SK-N-MC (cell line): Measurements from ENCODE around the gene POGZ.
"Not testable (repeated sequence)": the region's sequence is repeated elsewhere in the genome, so short reads cannot be mapped to it uniquely, and the experiment has no call there.

Experiments
- DNase-seq: peaks from one replicate; pipeline ENCODE4 v3.0.0-alpha.2; 2011; ENCODE audit warnings: low read depth, low spot score
- H3K27ac ChIP-seq: fragments of 200-600 bp; sonication (generic); 2 replicates; pipeline ENCODE4 v1.5.1; 2016; ENCODE audit warnings: mixed run types
- H3K36me3 ChIP-seq: fragments of 200-600 bp; sonication (generic); 2 replicates; pipeline ENCODE4 v1.6.1; 2017; ENCODE audit warnings: antibody characterized with exemption, low read length, mixed read lengths; ENCODE audit not compliant: insufficient read depth
- H3K4me3 ChIP-seq: fragments of 200-600 bp; sonication (generic); 2 replicates; pipeline ENCODE4 v1.5.1; 2016
- H3K9ac ChIP-seq: fragments of 200-600 bp; sonication (generic); 2 replicates; pipeline ENCODE4 v1.8.0; 2017; ENCODE audit warnings: mixed run types, mixed read lengths; ENCODE audit not compliant: insufficient read length
- H3K9me3 ChIP-seq: fragments of 200-600 bp; sonication (generic); 2 replicates; pipeline ENCODE4 v1.6.1; 2017; ENCODE audit warnings: low read depth, mild to moderate bottlenecking, antibody characterized with exemption, low read length, moderate library complexity, mixed read lengths
- EZH2 ChIP-seq: fragments of 200-600 bp; sonication (generic); IDR thresholded peaks from one replicate; pipeline ENCODE4 v1.6.1; 2017; ENCODE audit warnings: antibody characterized with exemption
- FOXP2 ChIP-seq: optimal IDR thresholded peaks from 2 replicates; pipeline ENCODE3; 2011; ENCODE audit warnings: mild to moderate bottlenecking, moderate library complexity; ENCODE audit not compliant: insufficient read depth; ENCODE audit errors: extremely low read length, control extremely low read depth
- POLR2AphosphoS5 ChIP-seq: IDR thresholded peaks from 2 replicates; pipeline ENCODE4 v1.6.1; 2012; ENCODE audit warnings: mild to moderate bottlenecking, low read depth, low read length, borderline replicate concordance

POGZ gene

DNA sequence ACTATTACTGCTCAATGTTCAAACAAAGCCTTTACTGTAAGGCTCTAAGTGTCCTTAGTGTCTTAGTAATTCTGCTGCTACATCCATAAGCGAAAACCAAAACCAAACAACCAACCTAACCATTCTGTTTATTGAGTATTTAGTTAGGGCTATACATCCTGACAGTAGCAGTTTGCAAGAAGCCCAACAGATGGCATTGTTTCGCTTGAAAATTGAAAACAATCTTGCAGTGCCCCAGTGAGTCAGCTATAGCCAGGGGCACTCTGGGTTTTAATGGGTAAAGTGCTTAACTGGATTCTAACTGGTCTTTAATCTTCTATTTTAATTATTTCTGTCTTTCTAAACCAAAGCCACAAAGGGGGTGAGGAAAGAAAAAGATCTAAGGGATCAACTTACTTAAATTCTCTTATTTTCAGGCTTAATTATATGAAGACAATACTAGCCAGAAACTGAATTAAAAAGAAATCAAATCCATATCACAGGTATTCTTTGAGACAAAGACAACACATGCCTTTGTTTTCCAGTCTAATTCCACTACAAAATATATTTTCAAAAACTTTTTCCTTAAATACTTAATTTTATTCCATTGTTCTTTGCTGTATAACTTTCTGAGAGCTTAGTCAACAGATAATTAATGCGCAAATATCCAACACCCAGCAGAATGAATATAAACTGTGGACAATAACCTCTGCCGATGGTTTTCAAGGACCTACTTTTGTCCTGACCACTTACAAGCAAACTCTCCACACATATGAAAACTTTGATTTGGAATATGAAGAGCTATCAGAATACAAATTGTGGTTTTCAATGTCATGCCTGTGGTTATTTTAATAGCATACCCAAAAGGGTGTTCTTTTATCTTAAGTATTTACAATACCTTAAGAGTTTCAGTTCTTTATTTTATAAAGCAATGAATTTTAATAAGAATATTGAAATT is 15.2 kb downstream of the POGZ start:
- H3K9me3 ChIP-seq, result no peaks in the 10 kb centered on the region
- DNase-seq, result peak; percentile 64
- peak overlapping the region; percentile 74 for H3K27ac ChIP-seq
- peaks cover 31% of the 10 kb centered on the region for H3K36me3 ChIP-seq
- no peak for TF ChIP-seq POLR2AphosphoS5
- TF ChIP-seq EZH2, result no peak
- TF ChIP-seq FOXP2, result no peak
- peak overlapping the region; percentile 30 for H3K9ac ChIP-seq
- peak overlapping the region; percentile 36 for H3K4me3 ChIP-seq

DNA sequence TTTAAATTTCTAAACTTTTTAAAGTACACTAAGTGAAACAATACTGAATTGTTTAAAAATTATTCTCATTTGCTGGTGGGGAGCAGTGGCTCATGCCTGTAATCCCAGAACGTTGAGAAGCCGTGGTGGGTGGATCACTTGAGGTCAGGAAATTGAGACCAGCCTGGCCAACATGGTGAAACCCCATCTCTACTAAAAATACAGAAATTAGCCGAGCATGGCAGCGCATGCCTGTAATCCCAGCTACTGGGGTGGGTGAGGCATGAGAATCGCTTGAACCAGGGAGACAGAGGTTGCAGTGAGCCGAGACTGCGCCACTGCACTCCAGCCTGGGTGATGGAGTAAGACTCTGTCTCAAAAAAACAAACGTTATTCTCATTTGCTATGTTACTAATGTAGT is 21.9 kb downstream of the POGZ start:
- H3K9ac ChIP-seq, H3K27ac ChIP-seq, H3K9me3 ChIP-seq, DNase-seq, H3K4me3 ChIP-seq: not testable (repeated sequence)
- peaks cover 42% of the 10 kb centered on the region for H3K36me3 ChIP-seq

DNA sequence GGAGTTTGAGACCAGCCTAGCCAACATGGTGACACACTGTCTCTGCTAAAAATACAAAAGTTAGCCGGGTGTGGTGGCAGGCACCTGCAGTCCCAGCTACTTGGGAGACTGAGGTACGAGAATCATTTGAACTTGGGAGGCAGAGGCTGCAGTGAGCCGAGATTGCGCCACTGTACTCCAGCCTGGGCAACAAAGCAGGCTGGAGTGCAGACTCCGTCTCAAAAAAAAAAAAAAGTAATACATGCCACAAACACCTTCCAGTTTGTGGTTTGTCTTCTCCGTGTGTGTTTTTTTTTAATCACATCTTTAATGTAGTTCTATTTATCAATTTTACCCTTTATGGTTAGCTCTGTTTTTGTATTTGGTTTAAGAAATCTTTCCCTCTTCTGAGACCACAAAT is 22.3 kb downstream of the POGZ start:
- Histone ChIP-seq H3K9ac (no peak overlapping the region), H3K4me3 (no peak overlapping the region), H3K9me3 (no peaks in the 10 kb centered on the region), H3K27ac (no peak overlapping the region), H3K36me3 (peaks cover 40% of the 10 kb centered on the region)
- no peak for TF ChIP-seq FOXP2
- TF ChIP-seq POLR2AphosphoS5, result no peak
- no peak for TF ChIP-seq EZH2
- no peak for DNase-seq

DNA sequence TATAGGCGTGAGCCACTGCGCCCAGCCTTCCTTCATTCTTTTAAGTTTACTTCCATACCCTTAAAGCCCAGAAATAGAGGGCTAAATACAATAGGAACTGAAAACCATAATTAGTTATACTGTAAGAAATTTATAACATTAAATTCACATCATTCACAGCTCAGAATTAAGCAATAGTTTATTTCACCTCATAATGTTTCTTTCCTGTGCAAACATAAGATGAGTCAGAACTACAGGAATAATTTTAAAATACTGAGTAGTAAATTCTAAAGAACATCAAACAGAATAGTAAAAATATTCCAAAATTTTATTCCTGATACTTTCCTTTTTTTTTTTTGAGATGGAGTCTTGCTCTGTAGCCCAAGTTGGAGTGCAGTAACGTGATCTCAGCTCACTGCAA is 24.1 kb downstream of the POGZ start:
- no peaks in the 10 kb centered on the region for H3K9me3 ChIP-seq
- no peak for TF ChIP-seq POLR2AphosphoS5
- TF ChIP-seq FOXP2, result no peak
- TF ChIP-seq EZH2, result no peak
- H3K9ac ChIP-seq, result no peak overlapping the region
- H3K4me3 ChIP-seq, result no peak overlapping the region
- H3K27ac ChIP-seq, result no peak overlapping the region
- DNase-seq, result no peak
- peaks cover 28% of the 10 kb centered on the region for H3K36me3 ChIP-seq

DNA sequence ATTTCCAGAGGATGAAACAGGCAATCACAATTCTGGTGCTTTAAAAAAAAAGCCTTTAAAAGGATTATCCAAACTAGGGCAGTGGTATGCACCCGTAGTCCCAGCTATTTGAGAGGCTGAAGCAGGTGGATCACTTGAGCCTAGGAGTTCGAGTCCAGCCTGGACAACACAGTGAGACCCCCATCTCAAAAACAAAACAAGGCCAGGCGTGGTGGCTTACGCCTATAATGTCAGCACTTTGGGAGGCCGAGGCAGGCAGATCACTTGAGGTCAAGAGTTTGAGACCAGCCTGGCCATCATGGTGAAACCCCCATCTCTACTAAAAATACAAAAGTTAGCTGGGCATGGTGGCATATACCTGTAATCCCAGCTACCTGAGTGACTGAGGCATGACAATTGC is 25.5 kb downstream of the POGZ start:
- not testable (repeated sequence) for H3K9me3 ChIP-seq, H3K27ac ChIP-seq, H3K9ac ChIP-seq, H3K4me3 ChIP-seq, DNase-seq
- peaks cover 28% of the 10 kb centered on the region for H3K36me3 ChIP-seq

DNA sequence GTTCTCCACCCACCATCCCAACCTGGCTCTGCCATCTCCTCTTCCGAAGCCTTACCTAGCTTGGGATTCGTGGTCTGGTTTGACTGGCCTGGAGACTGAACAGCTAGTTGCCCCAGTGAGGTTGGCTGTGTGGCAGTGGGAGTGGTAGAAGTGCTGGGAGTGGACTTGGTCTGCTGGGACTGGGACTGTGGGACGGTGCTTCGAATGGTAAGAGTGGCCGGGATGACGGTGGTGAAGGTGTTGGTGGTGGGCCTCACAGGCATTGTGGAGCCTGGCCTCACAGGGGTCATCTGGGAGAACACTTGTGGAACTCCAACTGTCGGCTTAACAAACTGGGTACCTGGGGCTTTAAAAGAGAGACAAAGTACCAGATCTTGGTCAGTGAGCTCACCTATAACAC is 31.2 kb downstream of the POGZ start:
- H3K9me3 ChIP-seq, result no peaks in the 10 kb centered on the region
- H3K27ac ChIP-seq, result no peak overlapping the region
- no peak overlapping the region for H3K4me3 ChIP-seq
- TF ChIP-seq FOXP2 (no peak), EZH2 (no peak), POLR2AphosphoS5 (no peak)
- H3K9ac ChIP-seq, result no peak overlapping the region
- DNase-seq, result no peak
- H3K36me3 ChIP-seq, result peaks cover 71% of the 10 kb centered on the region

DNA sequence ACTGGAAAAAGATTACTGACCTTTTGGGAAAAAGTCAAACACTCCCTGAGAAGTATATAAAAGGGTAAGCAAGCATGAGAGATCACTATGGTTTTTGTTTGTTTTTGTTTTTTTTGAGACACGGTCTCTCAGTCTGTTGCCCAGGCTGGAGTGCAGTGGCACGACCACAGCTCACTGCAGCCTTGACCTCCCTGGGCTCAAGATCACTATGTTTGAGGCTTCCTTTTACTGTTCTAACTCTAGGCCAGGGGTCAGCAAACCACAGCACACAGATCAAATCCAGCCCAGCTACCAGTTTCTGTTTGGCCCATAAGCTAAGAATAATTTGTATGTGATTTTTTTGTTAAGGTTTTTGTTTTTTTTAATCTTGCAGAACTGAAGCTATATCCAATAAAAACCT is 34.2 kb downstream of the POGZ start:
- H3K36me3 ChIP-seq, result peaks cover 91% of the 10 kb centered on the region
- no peak overlapping the region for H3K27ac ChIP-seq
- DNase-seq, result no peak
- H3K9ac ChIP-seq, result no peak overlapping the region
- H3K9me3 ChIP-seq, result no peaks in the 10 kb centered on the region
- TF ChIP-seq POLR2AphosphoS5 (no peak), FOXP2 (no peak), EZH2 (no peak)
- no peak overlapping the region for H3K4me3 ChIP-seq

DNA sequence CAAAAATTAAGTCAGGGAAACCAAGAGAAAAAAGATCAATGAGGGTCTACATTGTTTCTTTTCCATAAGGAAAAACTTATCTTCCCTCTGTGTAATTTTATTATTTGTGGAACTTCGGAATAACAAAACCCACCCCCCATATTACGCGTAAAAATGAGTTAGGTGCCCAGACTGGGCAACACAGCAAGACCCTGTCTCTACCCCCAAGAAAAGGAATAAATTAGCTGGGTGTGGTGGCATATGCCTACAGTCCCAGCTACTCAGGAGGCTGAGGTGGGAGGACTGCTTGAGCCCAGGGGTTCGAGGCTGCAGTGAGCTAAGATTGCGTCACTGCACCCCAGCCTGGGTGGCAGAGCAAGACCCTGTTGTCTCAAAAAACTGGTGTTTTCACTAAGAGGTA is 39.5 kb downstream of the POGZ start:
- no peak for DNase-seq
- H3K27ac ChIP-seq, result no peak overlapping the region
- H3K9ac ChIP-seq, result no peak overlapping the region
- peaks cover 83% of the 10 kb centered on the region for H3K36me3 ChIP-seq
- no peaks in the 10 kb centered on the region for H3K9me3 ChIP-seq
- no peak overlapping the region for H3K4me3 ChIP-seq
- TF ChIP-seq FOXP2, result no peak
- no peak for TF ChIP-seq EZH2
- TF ChIP-seq POLR2AphosphoS5, result no peak

DNA sequence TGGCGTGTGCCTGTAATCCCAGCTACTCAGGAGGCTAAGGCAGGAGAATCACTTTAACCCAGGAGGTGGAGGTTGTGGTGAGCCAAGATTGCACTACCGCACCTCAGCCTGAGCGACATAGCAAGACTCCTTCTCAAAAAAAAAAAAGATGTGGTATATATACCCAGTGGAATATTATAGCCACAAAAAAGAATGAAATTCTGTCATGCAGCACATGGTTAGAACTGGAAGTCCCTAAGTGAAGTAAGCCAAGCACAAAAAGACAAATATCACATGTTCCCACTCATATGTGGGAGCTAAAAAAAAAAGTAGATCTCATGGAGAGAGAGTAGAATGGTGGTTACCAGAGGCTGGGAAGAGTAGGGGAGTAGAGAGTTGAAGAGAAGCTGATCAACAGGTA is 41.2 kb downstream of the POGZ start:
- no peak for DNase-seq
- Histone ChIP-seq H3K9ac (no peak overlapping the region), H3K4me3 (no peak overlapping the region), H3K36me3 (peaks cover 78% of the 10 kb centered on the region), H3K27ac (no peak overlapping the region), H3K9me3 (no peaks in the 10 kb centered on the region)
- TF ChIP-seq FOXP2 (no peak), EZH2 (no peak), POLR2AphosphoS5 (no peak)
